Measurements from ENCODE around the gene C12orf57.

C12orf57 gene

GRCh38 chr12:6955108-6956020 is 11.5 kb downstream of the C12orf57 start:
- TF ChIP-seq JUND (IDR thresholded peaks at IDR 0.05; ENCODE audit: low read depth) = no peak
- in situ Hi-C loops (cut with HindIII; ENCODE audit: low pct_unique_long_range_greater_than_20kb, low sequenced_read_pairs) = no loop called here
- no peak for DNase-seq (ENCODE audit: low read depth in 1 of 2, low spot score in 1 of 2)

GRCh38 chr12:6956021-6956727 is 12.4 kb downstream of the C12orf57 start:
- no peak for TF ChIP-seq JUND (IDR thresholded peaks at IDR 0.05; ENCODE audit: low read depth)
- in situ Hi-C loops (cut with HindIII; ENCODE audit: low pct_unique_long_range_greater_than_20kb, low sequenced_read_pairs) = no loop called here

GRCh38 chr12:6957151-6957701 is 13.4 kb downstream of the C12orf57 start:
- in situ Hi-C loops (cut with HindIII; ENCODE audit: low pct_unique_long_range_greater_than_20kb, low sequenced_read_pairs) = no loop called here
- no peak for TF ChIP-seq JUND (IDR thresholded peaks at IDR 0.05; ENCODE audit: low read depth)
- DNase-seq (ENCODE audit: low read depth in 1 of 2, low spot score in 1 of 2) = no peak

More at GRCh38 chr12:6956021-6956727, 12.4 kb downstream of the C12orf57 start:
- no peak for DNase-seq (ENCODE audit: low read depth in 1 of 2, low spot score in 1 of 2)

- no peak for TF ChIP-seq JUND (IDR thresholded peaks at IDR 0.05; ENCODE audit: low read depth)
- no peak for DNase-seq (ENCODE audit: low read depth in 1 of 2, low spot score in 1 of 2)
- in situ Hi-C loops (cut with HindIII; ENCODE audit: low pct_unique_long_range_greater_than_20kb, low sequenced_read_pairs) = no loop called here
These were observed 14.2 kb downstream of the C12orf57 start for GRCh38 chr12:6957741-6958608.

- TF ChIP-seq JUND (IDR thresholded peaks at IDR 0.05; ENCODE audit: low read depth) = no peak
- in situ Hi-C loops (cut with HindIII; ENCODE audit: low pct_unique_long_range_greater_than_20kb, low sequenced_read_pairs) = no loop called here
- no peak for DNase-seq (ENCODE audit: low read depth in 1 of 2, low spot score in 1 of 2)
These were observed 14.8 kb downstream of the C12orf57 start for GRCh38 chr12:6958609-6959057.

GRCh38 chr12:6959058-6959804 is 15.4 kb downstream of the C12orf57 start:
- no peak for DNase-seq (ENCODE audit: low read depth in 1 of 2, low spot score in 1 of 2)
- in situ Hi-C loops (cut with HindIII; ENCODE audit: low pct_unique_long_range_greater_than_20kb, low sequenced_read_pairs) = no loop called here
- no peak for TF ChIP-seq JUND (IDR thresholded peaks at IDR 0.05; ENCODE audit: low read depth)

GRCh38 chr12:6959805-6960592 is 16.2 kb downstream of the C12orf57 start:
- DNase-seq (ENCODE audit: low read depth in 1 of 2, low spot score in 1 of 2) = no peak
- in situ Hi-C loops (cut with HindIII; ENCODE audit: low pct_unique_long_range_greater_than_20kb, low sequenced_read_pairs) = no loop called here
- no peak for TF ChIP-seq JUND (IDR thresholded peaks at IDR 0.05; ENCODE audit: low read depth)

GRCh38 chr12:6960593-6961277 is 16.9 kb downstream of the C12orf57 start:
- TF ChIP-seq JUND (IDR thresholded peaks at IDR 0.05; ENCODE audit: low read depth) = no peak
- in situ Hi-C loops (cut with HindIII; ENCODE audit: low pct_unique_long_range_greater_than_20kb, low sequenced_read_pairs) = no loop called here
- DNase-seq (ENCODE audit: low read depth in 1 of 2, low spot score in 1 of 2) = peak in 1 of 2 experiments; percentile 50

- DNase-seq (ENCODE audit: low read depth in 1 of 2, low spot score in 1 of 2) = peak in 1 of 2 experiments; percentile 62
These were observed 17.5 kb downstream of the C12orf57 start for GRCh38 chr12:6961278-6961694.

GRCh38 chr12:6961695-6962284 is 18.0 kb downstream of the C12orf57 start:
- DNase-seq (ENCODE audit: low read depth in 1 of 2, low spot score in 1 of 2) = peak in 1 of 2 experiments; percentile 62
- in situ Hi-C loops (cut with HindIII; ENCODE audit: low pct_unique_long_range_greater_than_20kb, low sequenced_read_pairs) = no loop called here

More at GRCh38 chr12:6961278-6961694, 17.5 kb downstream of the C12orf57 start:
- no peak for TF ChIP-seq JUND (IDR thresholded peaks at IDR 0.05; ENCODE audit: low read depth)
- in situ Hi-C loops (cut with HindIII; ENCODE audit: low pct_unique_long_range_greater_than_20kb, low sequenced_read_pairs) = no loop called here

More at GRCh38 chr12:6961695-6962284, 18.0 kb downstream of the C12orf57 start:
- no peak for TF ChIP-seq JUND (IDR thresholded peaks at IDR 0.05; ENCODE audit: low read depth)

Measured in T47D (cell line).